HG02870 (cell line): ENCODE data around the gene MPC2.
A peak's percentile ranks its signal among the peaks of the same experiment; 100 is the strongest.
"Not testable (repeated sequence)": the region's sequence is repeated elsewhere in the genome, so short reads cannot be mapped to it uniquely, and the experiment has no call there.

Experiments used
- ATAC-seq: cut with Tn5 transposase; IDR thresholded peaks from one replicate; pipeline ENCODE4 v1.9.1; 2021; ENCODE audit warnings: mild to moderate bottlenecking, moderate library complexity; ENCODE audit not compliant: unreplicated experiment

Gene MPC2

GRCh38 chr1:167935216-167936067 lies 1.4 kb downstream of the MPC2 start:
- peak; percentile 8 for ATAC-seq

GRCh38 chr1:167934426-167935215 lies 2.3 kb downstream of the MPC2 start:
- ATAC-seq = no peak

GRCh38 chr1:167933788-167934187 lies 3.1 kb downstream of the MPC2 start:
- ATAC-seq = no peak

- ATAC-seq = no peak
Observed at GRCh38 chr1:167929725-167930124, 7.1 kb downstream of the MPC2 start.

- not testable (repeated sequence) for ATAC-seq
Observed at GRCh38 chr1:167928919-167929318, 8.0 kb downstream of the MPC2 start.

GRCh38 chr1:167928457-167928852 lies 8.4 kb downstream of the MPC2 start:
- ATAC-seq = no peak

- no peak for ATAC-seq
Observed at GRCh38 chr1:167927046-167927754, 9.7 kb downstream of the MPC2 start.

- no peak for ATAC-seq
Observed at GRCh38 chr1:167926486-167926997, 10.3 kb downstream of the MPC2 start.

- no peak for ATAC-seq
Observed at GRCh38 chr1:167924543-167925231, 12.2 kb downstream of the MPC2 start.

GRCh38 chr1:167924102-167924501 lies 12.8 kb downstream of the MPC2 start:
- ATAC-seq = no peak

GRCh38 chr1:167923324-167924056 lies 13.4 kb downstream of the MPC2 start:
- ATAC-seq = no peak

- no peak for ATAC-seq
Observed at GRCh38 chr1:167922611-167923074, 14.2 kb downstream of the MPC2 start.

GRCh38 chr1:167922023-167922422 lies 14.8 kb downstream of the MPC2 start:
- ATAC-seq = peak; percentile 59

- no peak for ATAC-seq
Observed at GRCh38 chr1:167916766-167917511, 19.9 kb downstream of the MPC2 start.

GRCh38 chr1:167915569-167915968 lies 21.3 kb downstream of the MPC2 start:
- no peak for ATAC-seq

GRCh38 chr1:167913895-167914496 lies 22.9 kb downstream of the MPC2 start, which contains the start of gene ADCY10:
TSS of gene ADCY10 (minus strand) at chr1:167914134. CDS start at chr1:167905140, 8,994 bp downstream.
- no peak for ATAC-seq

- ATAC-seq = no peak
Observed at GRCh38 chr1:167912294-167912693, 24.6 kb downstream of the MPC2 start.

GRCh38 chr1:167911413-167911812 lies 25.5 kb downstream of the MPC2 start:
- ATAC-seq = no peak

- ATAC-seq = no peak
Observed at GRCh38 chr1:167910530-167910929, 26.3 kb downstream of the MPC2 start.
